ENCODE results near the gene ZNF653. TPM values are rescaled to one million over a fixed set of nuclear protein-coding genes. Genes with fewer than 3 reads are reported as not detected.
A peak's percentile ranks its signal among the peaks of the same experiment; 100 is the strongest.

ZNF653 gene
- total and polyA plus RNA-seq, 2 of the 8 experiments (the other 6 are each of a cell fraction or from before 2014, with no cell fraction given): 7.0 to 7.9 TPM

- TF ChIP-seq, protein P1, sequence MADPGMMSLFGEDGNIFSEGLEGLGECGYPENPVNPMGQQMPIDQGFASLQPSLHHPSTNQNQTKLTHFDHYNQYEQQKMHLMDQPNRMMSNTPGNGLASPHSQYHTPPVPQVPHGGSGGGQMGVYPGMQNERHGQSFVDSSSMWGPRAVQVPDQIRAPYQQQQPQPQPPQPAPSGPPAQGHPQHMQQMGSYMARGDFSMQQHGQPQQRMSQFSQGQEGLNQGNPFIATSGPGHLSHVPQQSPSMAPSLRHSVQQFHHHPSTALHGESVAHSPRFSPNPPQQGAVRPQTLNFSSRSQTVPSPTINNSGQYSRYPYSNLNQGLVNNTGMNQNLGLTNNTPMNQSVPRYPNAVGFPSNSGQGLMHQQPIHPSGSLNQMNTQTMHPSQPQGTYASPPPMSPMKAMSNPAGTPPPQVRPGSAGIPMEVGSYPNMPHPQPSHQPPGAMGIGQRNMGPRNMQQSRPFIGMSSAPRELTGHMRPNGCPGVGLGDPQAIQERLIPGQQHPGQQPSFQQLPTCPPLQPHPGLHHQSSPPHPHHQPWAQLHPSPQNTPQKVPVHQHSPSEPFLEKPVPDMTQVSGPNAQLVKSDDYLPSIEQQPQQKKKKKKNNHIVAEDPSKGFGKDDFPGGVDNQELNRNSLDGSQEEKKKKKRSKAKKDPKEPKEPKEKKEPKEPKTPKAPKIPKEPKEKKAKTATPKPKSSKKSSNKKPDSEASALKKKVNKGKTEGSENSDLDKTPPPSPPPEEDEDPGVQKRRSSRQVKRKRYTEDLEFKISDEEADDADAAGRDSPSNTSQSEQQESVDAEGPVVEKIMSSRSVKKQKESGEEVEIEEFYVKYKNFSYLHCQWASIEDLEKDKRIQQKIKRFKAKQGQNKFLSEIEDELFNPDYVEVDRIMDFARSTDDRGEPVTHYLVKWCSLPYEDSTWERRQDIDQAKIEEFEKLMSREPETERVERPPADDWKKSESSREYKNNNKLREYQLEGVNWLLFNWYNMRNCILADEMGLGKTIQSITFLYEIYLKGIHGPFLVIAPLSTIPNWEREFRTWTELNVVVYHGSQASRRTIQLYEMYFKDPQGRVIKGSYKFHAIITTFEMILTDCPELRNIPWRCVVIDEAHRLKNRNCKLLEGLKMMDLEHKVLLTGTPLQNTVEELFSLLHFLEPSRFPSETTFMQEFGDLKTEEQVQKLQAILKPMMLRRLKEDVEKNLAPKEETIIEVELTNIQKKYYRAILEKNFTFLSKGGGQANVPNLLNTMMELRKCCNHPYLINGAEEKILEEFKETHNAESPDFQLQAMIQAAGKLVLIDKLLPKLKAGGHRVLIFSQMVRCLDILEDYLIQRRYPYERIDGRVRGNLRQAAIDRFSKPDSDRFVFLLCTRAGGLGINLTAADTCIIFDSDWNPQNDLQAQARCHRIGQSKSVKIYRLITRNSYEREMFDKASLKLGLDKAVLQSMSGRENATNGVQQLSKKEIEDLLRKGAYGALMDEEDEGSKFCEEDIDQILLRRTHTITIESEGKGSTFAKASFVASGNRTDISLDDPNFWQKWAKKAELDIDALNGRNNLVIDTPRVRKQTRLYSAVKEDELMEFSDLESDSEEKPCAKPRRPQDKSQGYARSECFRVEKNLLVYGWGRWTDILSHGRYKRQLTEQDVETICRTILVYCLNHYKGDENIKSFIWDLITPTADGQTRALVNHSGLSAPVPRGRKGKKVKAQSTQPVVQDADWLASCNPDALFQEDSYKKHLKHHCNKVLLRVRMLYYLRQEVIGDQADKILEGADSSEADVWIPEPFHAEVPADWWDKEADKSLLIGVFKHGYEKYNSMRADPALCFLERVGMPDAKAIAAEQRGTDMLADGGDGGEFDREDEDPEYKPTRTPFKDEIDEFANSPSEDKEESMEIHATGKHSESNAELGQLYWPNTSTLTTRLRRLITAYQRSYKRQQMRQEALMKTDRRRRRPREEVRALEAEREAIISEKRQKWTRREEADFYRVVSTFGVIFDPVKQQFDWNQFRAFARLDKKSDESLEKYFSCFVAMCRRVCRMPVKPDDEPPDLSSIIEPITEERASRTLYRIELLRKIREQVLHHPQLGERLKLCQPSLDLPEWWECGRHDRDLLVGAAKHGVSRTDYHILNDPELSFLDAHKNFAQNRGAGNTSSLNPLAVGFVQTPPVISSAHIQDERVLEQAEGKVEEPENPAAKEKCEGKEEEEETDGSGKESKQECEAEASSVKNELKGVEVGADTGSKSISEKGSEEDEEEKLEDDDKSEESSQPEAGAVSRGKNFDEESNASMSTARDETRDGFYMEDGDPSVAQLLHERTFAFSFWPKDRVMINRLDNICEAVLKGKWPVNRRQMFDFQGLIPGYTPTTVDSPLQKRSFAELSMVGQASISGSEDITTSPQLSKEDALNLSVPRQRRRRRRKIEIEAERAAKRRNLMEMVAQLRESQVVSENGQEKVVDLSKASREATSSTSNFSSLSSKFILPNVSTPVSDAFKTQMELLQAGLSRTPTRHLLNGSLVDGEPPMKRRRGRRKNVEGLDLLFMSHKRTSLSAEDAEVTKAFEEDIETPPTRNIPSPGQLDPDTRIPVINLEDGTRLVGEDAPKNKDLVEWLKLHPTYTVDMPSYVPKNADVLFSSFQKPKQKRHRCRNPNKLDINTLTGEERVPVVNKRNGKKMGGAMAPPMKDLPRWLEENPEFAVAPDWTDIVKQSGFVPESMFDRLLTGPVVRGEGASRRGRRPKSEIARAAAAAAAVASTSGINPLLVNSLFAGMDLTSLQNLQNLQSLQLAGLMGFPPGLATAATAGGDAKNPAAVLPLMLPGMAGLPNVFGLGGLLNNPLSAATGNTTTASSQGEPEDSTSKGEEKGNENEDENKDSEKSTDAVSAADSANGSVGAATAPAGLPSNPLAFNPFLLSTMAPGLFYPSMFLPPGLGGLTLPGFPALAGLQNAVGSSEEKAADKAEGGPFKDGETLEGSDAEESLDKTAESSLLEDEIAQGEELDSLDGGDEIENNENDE (IDR thresholded peaks at IDR 0.05; ENCODE audit: insufficient replicate concordance, low read length): no peak
- TF ChIP-seq MAFK (IDR thresholded peaks at IDR 0.05; ENCODE audit: low read depth, low read length) (no peak), CEBPB (IDR thresholded peaks at IDR 0.05; ENCODE audit: low read depth, low read length) (peak; percentile 41), YY1 (IDR thresholded peaks at IDR 0.05; ENCODE audit: low read depth, low read length) (peak; percentile 96), EP300 (IDR thresholded peaks at IDR 0.05; ENCODE audit: borderline replicate concordance in 1 of 2, low read depth in 2 of 2, low read length in 2 of 2) (no peak), TBP (IDR thresholded peaks at IDR 0.05; ENCODE audit: low read depth, low read length) (no peak; the same call in 1 of the 2 replicates), BRCA1 (IDR thresholded peaks at IDR 0.05; ENCODE audit: low read depth, low read length) (no peak; the same call in none of the 2 replicates), SUZ12 (IDR thresholded peaks at IDR 0.05; ENCODE audit: low read length) (no peak), EGR1 (IDR thresholded peaks at IDR 0.05; ENCODE audit: borderline replicate concordance, low read depth, low read length) (no peak), SIRT6 (IDR thresholded peaks at IDR 0.05; ENCODE audit: low read length) (no peak)
These were observed 23.1 kb upstream of the ZNF653 start, which contains the start of gene ECSIT (continued) for GRCh38 chr19:11528551-11529341.
